Right kidney (tissue), 9 donors: ENCODE data around the gene IFNAR1.

ENCODE experiments used
- DNase-seq: peaks from one replicate; pipeline ENCODE4 v3.0.0-alpha.2; 2016
- long read RNA-seq, 8 donors: transcript quantifications; one replicate each; lab custom pipeline, GENCODE V29; 2026

Gene IFNAR1
- long read RNA-seq, donor 1, full-length matches to known transcripts: 2 of 9 reads
- long read RNA-seq, donor 1, partial matches to known transcripts: 7 of 9 reads
- long read RNA-seq, donor 1, other reads (novel, unspliced or antisense): 0 of 9 reads
- long read RNA-seq, donor 2, full-length matches to known transcripts: 1 of 7 reads
- long read RNA-seq, donor 2, partial matches to known transcripts: 6 of 7 reads
- long read RNA-seq, donor 2, other reads (novel, unspliced or antisense): 0 of 7 reads
- long read RNA-seq, donor 3, full-length matches to known transcripts: 2 of 2 reads
- long read RNA-seq, donor 3, partial matches to known transcripts: 0 of 2 reads
- long read RNA-seq, donor 3, other reads (novel, unspliced or antisense): 0 of 2 reads
- long read RNA-seq, donor 4, full-length matches to known transcripts: 5 of 16 reads
- long read RNA-seq, donor 4, partial matches to known transcripts: 11 of 16 reads
- long read RNA-seq, donor 4, other reads (novel, unspliced or antisense): 0 of 16 reads
- long read RNA-seq, donor 5, full-length matches to known transcripts: 2 of 2 reads
- long read RNA-seq, donor 5, partial matches to known transcripts: 0 of 2 reads
- long read RNA-seq, donor 5, other reads (novel, unspliced or antisense): 0 of 2 reads
- long read RNA-seq, donor 6, full-length matches to known transcripts: 10 of 24 reads
- long read RNA-seq, donor 6, partial matches to known transcripts: 14 of 24 reads
- long read RNA-seq, donor 6, other reads (novel, unspliced or antisense): 0 of 24 reads
- long read RNA-seq, donor 7, full-length matches to known transcripts: 7 of 20 reads
- long read RNA-seq, donor 7, partial matches to known transcripts: 13 of 20 reads
- long read RNA-seq, donor 7, other reads (novel, unspliced or antisense): 0 of 20 reads
- long read RNA-seq, donor 8, full-length matches to known transcripts: 3 of 3 reads
- long read RNA-seq, donor 8, partial matches to known transcripts: 0 of 3 reads
- long read RNA-seq, donor 8, other reads (novel, unspliced or antisense): 0 of 3 reads

DNA sequence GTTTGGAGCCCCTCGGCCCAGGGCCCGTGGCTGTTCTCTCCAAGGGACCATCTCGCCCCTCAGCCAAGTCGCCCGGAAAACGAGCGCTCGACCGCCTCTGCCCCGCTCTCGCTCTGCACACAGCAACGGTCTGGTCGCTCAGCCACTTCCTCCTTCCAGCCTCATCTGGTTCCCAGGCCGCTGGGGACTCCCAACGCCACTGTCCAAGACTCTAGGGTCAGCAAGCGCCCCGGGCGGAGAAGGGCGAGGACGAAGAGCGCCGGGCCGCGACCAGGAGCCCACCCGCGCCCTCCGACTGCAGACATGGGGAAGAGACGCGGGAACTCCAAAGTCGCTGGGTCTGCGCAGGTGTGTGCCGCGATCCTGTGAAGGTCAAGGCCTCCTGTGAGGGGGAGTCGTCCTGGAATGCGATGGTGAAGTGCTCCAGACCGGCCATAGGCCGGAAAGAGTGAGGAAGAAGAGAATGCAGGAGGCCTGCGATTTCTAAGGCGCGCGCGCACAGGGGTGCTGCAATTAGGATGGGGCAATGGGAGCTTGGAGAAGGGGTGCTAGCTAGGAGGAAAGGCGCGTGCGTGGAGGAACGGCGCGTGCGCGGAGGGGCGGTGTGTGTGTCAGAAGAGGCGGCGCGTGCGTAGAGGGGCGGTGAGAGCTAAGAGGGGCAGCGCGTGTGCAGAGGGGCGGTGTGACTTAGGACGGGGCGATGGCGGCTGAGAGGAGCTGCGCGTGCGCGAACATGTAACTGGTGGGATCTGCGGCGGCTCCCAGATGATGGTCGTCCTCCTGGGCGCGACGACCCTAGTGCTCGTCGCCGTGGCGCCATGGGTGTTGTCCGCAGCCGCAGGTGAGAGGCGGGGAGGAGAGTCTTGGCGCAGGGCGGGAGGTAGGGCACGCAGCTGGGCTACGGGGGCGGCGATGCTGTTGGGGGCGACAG lies at the start of gene IFNAR1:
TSS of gene IFNAR1 (plus strand) at position 680 of the 931 bp plus-strand sequence. CDS start at position 766, 86 bp downstream.
- peak; percentile 98 for DNase-seq

GRCh38 chr21:33278721-33279120 lies 46.0 kb upstream of the IFNAR1 start:
- no peak for DNase-seq

GRCh38 chr21:33279330-33279820 lies 45.4 kb upstream of the IFNAR1 start:
- DNase-seq: no peak

DNA sequence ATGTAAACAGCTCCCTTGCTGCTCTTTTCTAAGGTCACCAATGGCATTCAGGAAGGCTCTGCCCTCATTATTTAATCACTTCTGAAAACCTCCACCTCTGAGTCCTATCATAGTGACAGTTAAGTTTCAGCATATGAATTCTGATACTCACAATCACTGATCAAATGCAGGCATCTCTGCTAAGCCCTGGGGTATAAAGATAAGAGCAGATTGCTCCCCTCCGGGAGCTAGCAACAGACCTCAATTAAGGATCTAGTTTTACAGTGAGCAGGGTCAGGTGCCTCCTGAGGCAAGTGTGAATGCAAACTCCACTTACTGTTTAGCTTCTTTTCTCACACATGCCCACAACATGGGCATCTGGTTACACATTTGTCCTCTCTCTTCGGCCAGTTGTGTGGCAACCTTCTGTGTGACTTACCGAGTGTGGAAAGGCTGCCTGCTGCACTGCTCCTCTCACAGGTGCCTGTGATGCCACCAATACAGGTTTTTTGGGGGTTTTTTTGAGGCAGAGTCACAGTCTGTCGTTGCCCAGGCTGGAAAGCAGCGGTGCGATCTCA lies 43.6 kb upstream of the IFNAR1 start:
- no peak for DNase-seq

DNA sequence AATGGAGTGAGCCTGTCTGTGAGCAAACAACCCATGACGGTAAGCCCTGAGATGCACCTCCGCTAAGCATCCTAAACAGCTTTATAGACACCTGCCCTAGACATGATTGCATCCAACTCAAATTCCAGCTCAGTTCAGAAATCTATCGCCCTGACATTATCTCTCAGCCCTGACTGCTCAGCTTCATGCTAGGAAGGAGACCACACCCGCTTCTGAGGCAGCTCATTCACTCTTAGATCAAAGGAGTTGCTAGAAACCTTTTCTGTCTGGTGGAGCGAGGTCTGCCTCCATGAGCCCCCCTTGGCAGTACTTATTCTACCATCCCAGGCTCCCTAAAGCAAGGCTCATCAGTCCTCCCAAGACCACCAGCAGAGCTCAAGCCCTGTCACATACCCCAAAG lies 41.6 kb upstream of the IFNAR1 start:
- no peak for DNase-seq

- DNase-seq: no peak
Observed at GRCh38 chr21:33286076-33286475, 38.7 kb upstream of the IFNAR1 start.

DNA sequence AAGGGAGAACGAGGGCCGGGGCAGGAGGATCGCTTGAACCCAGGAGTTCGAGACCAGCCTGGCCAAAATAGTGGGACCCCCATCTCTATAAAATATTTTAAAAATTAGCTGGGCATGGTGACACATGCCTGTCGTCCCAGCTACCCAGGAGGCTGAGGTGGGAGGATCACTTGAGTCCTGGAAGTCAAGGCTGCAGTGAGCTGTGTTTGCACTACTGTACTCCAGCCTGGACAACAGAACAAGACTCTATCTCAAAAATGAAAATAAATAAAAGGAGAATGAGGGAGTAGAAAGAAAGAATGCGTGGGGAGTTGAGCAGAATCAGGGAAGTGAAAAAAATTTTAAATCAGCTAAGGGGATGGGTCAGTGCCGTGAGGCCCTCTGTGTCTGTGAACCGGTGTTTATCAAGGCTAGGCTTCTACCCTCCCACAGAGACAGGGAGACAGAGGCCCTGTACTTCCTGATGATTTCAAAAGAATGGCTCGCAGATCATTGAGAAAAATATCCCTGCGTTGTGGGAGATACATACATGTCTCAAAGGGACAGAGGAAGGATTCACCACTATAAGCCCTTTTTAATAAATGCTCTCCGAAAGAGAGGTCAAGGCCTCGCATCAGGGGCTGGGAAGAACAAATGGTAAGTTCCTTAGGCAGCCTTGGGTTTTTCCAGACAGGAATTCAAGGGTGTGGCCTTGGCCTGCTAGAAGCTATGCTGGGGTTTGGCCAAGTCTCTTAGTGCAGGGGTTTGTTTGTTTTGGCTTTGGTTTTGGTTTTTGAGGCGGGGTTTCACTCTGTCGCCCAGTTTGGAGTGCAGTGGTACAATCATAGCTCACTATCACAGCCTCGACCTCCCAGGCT lies 37.9 kb upstream of the IFNAR1 start:
- peak; percentile 54 for DNase-seq

GRCh38 chr21:33289199-33289819 lies 35.5 kb upstream of the IFNAR1 start:
- DNase-seq: no peak

DNA sequence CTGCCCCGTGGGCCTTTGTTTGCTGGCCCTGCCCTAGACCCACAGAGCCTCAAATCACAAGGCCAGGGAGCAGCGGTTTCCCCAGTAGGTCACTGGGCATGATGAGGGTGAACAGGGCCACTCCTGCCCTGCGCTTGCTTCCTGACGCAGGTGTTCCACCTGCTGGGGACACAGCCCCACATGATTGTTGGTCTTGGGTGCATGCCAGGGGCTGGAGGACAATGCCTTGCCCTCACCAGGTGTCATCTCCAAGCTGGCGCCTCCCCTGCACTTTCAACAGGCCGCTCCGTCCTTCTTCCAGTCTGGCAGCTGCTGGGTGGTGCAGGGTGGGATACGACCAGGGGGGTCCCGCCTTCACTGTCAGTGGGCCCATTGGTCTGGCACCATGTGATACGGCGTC lies 34.3 kb upstream of the IFNAR1 start:
- DNase-seq: no peak

- DNase-seq: no peak
Observed at GRCh38 chr21:33291686-33292085, 33.1 kb upstream of the IFNAR1 start.

- DNase-seq: no peak
Observed at GRCh38 chr21:33292724-33293123, 32.0 kb upstream of the IFNAR1 start.

- DNase-seq: no peak
Observed at GRCh38 chr21:33293136-33293535, 31.6 kb upstream of the IFNAR1 start.

DNA sequence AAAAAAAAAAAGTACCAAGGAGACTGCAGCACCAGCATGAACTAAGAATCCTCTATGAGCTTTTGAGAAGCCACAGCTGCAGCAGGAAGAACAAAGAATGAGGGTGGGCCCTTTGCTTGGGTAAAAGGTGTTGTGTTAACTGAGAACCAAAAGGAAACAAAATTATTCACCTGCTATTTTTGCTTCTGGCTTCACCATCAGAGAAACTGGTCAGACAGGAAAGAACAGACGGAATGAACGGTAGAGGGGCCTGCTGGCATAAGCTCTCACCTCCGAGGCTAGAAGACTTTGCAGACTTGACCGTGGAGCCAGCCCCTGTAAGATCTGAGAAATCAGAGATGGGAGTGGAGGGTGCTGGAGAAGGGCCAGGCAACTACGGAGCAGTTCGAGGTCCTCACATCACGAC lies 31.0 kb upstream of the IFNAR1 start:
- DNase-seq: no peak

DNA sequence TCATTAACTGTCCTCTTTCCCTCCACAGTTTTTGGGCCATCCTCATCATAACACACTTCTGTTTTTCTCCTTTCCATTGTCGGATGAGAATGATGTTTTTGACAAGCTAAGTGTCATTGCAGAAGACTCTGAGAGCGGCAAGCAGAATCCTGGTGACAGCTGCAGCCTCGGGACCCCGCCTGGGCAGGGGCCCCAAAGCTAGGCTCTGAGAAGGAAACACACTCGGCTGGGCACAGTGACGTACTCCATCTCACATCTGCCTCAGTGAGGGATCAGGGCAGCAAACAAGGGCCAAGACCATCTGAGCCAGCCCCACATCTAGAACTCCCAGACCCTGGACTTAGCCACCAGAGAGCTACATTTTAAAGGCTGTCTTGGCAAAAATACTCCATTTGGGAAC lies 28.6 kb upstream of the IFNAR1 start:
- no peak for DNase-seq

GRCh38 chr21:33299181-33299752 lies 25.5 kb upstream of the IFNAR1 start:
- no peak for DNase-seq

- DNase-seq: peak; percentile 46
Observed at GRCh38 chr21:33300701-33301631, 23.8 kb upstream of the IFNAR1 start.

DNA sequence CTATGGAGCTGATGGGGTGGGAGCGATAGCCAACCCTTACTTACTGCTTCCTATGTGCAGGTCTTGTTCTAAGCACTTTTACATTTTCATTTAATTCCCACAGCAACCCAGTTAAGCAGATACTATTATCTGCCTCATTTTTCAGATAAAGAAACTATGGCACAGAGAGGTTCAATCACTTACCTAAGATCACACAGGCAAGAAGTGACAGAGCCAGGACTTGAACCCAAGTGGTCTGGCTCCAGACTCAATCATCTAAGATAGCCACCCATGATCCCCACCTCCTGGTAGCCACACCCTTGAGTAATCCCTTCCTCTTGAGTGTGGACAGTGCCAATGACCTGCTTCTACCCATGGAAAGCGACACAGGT lies 23.2 kb upstream of the IFNAR1 start:
- DNase-seq: no peak

DNA sequence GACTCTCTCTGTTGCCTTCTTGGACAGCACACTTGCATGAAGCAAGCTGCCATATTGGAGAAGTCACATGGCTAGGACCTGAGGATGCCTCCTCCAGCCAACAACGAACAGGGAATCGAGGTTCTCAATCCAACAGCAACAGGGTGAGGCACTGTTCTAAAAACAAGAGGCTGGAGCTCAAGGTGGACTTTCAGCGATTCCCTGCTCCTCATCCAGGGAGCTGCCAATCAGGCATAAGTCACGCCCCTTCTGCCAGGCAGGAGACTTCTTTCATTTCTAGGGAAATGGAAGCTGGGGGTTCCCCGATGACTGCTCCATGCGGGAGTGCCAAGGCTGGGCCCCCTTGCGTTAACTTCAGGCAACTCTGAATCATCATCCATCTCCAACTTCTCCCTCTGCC lies 22.7 kb upstream of the IFNAR1 start:
- no peak for DNase-seq
